MCF 10A (cell line): ENCODE results near the gene WDR5B. TPM values are rescaled to one million over a fixed set of nuclear protein-coding genes. Genes with fewer than 3 reads are reported as not detected.
A peak's percentile ranks its signal among the peaks of the same experiment; 100 is the strongest.

ENCODE experiments used
- BruUV-seq: library from RNA; stranded (reverse); fragments of 400-500 nt; replicated peaks from 2 replicates; lab custom pipeline; 2021; lab: Mats Ljungman, UMichigan
- CTCF ChIA-PET: fragments of 300-600 bp; sonication (Branson Sonifier 250); formaldehyde crosslinking; extraction: SDS; loops from one replicate; lab custom pipeline; 2021; ENCODE audit warnings: antibody characterized with exemption, inconsistent platforms; lab: Yijun Ruan, JAX
- POLR2A ChIA-PET: fragments of 300-600, 350-650 bp; sonication (Branson Sonifier 250); formaldehyde crosslinking; extraction: SDS; loops from one replicate; lab custom pipeline; 2020; ENCODE audit warnings: antibody characterized with exemption, inconsistent platforms; lab: Yijun Ruan, JAX
- DNase-seq: peaks from one replicate; pipeline ENCODE4 v3.0.0-alpha.2; 2018; ENCODE audit not compliant: unreplicated experiment
- H3K27ac Mint-ChIP-seq: one replicate; pipeline ENCODE4 v1.8.0; 2022; ENCODE audit warnings: mild to moderate bottlenecking, low read depth, mixed read lengths; ENCODE audit not compliant: unreplicated experiment
- H3K27me3 Mint-ChIP-seq: one replicate; pipeline ENCODE4 v1.8.0; 2022; ENCODE audit warnings: mixed read lengths; ENCODE audit not compliant: insufficient read depth, unreplicated experiment
- H3K36me3 Mint-ChIP-seq: one replicate; pipeline ENCODE4 v1.8.0; 2022; ENCODE audit warnings: mild to moderate bottlenecking, moderate library complexity, mixed read lengths; ENCODE audit not compliant: insufficient read depth, unreplicated experiment
- H3K4me1 Mint-ChIP-seq: one replicate; pipeline ENCODE4 v1.8.0; 2022; ENCODE audit warnings: mixed read lengths; ENCODE audit not compliant: insufficient read depth, unreplicated experiment
- H3K4me3 Mint-ChIP-seq: one replicate; pipeline ENCODE4 v1.8.0; 2022; ENCODE audit warnings: mild to moderate bottlenecking, moderate library complexity, mixed read lengths; ENCODE audit not compliant: unreplicated experiment
- H3K9me3 Mint-ChIP-seq: one replicate; pipeline ENCODE4 v1.8.0; 2022; ENCODE audit warnings: mixed read lengths; ENCODE audit not compliant: unreplicated experiment
- intact Hi-C: fragments of 100-400 bp; cut with micrococcal nuclease; formaldehyde crosslinking; loops from 2 replicates; pipeline ENCODE4 v1.14.1; 2022
- total RNA-seq: library from RNA; stranded (reverse); gene quantifications from 2 replicates; pipeline ENCODE4 v1.2.3, GENCODE V29; 2022
- TF ChIP-seq, protein P1 (sequence below): fragments of 200-600 bp; IDR thresholded peaks from one replicate; pipeline ENCODE4 v1.8.0; 2022; ENCODE audit warnings: antibody characterized with exemption, mild to moderate bottlenecking; ENCODE audit not compliant: unreplicated experiment

WDR5B gene
- total RNA-seq, 1 experiment from 2014 or later = 10.0 TPM

DNA sequence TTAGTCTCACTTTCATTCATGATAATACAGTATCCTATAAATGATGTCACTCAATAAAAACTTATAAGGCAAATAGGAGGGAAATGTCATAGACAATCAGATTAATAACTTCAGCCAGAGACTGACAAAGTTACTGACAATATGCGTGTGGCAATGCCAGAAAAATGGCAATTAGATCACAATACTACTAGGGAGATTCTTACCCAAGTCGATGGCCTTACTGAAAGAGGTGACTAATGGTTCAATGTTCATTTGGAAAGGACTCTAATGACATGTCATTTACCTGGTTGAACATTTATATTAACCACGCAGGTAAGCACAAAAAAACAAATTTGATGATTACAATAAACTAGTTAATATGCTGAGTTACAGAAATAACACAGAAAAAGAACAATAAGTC lies 45.9 kb upstream of the WDR5B start:
- TF ChIP-seq, protein P1, sequence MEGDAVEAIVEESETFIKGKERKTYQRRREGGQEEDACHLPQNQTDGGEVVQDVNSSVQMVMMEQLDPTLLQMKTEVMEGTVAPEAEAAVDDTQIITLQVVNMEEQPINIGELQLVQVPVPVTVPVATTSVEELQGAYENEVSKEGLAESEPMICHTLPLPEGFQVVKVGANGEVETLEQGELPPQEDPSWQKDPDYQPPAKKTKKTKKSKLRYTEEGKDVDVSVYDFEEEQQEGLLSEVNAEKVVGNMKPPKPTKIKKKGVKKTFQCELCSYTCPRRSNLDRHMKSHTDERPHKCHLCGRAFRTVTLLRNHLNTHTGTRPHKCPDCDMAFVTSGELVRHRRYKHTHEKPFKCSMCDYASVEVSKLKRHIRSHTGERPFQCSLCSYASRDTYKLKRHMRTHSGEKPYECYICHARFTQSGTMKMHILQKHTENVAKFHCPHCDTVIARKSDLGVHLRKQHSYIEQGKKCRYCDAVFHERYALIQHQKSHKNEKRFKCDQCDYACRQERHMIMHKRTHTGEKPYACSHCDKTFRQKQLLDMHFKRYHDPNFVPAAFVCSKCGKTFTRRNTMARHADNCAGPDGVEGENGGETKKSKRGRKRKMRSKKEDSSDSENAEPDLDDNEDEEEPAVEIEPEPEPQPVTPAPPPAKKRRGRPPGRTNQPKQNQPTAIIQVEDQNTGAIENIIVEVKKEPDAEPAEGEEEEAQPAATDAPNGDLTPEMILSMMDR = no peak
- Mint-ChIP-seq H3K9me3 (no peaks in the 10 kb centered on the region), H3K4me3 (no peak overlapping the region), H3K4me1 (peaks cover 7% of the 10 kb centered on the region), H3K36me3 (peaks cover 83% of the 10 kb centered on the region), H3K27ac (no peak overlapping the region), H3K27me3 (no peaks in the 10 kb centered on the region)
- intact Hi-C loops = no loop called here
- ChIA-PET POLR2A (interaction anchor here (1.1 to 2.9 kb wide), 2 partner anchors 53 to 72 kb away, joined by 3 to 7 read pairs; partner anchors contain the start of gene KPNA1), CTCF (interaction anchor here (0.6 to 1.7 kb wide), 2 partner anchors 53 to 218 kb away, joined by 4 to 9 read pairs; partner anchors contain the start of gene KPNA1)
- no peak for DNase-seq
- BruUV-seq = no TSS peak

GRCh38 chr3:122458992-122459391 lies 43.1 kb upstream of the WDR5B start:
- H3K27ac Mint-ChIP-seq = no peak overlapping the region
- DNase-seq = peak; percentile 72
- POLR2A ChIA-PET = interaction anchor here (0.7 to 2.2 kb wide), 4 partner anchors 37 to 221 kb away, joined by 3 to 9 read pairs (median 4); partner anchors contain the start of genes DTX3L, KPNA1, PARP14 and PARP9

DNA sequence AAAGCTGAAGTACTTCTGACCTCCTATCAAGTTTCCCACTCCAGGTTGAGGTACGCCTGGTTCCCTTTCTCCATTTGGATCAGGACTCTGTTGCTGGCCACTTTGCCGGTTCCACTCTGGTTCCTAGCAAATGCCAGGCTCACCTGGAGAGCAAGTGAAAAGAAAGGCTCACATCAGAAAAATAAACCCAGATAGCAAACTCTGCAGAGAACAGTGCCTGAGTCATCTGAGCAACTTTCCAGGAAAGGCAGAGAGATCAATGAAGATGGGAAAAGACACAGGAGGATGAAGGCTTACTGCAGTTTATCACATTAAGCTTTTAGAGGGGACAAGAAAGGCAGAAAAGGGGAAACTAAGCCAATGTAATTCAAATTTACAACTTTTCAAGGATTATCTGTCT lies 41.8 kb upstream of the WDR5B start:
- TF ChIP-seq, protein P1 = no peak
- no peak overlapping the region for H3K4me3 Mint-ChIP-seq
- H3K36me3 Mint-ChIP-seq = peaks cover 86% of the 10 kb centered on the region
- no peak overlapping the region for H3K27ac Mint-ChIP-seq
- no peak for DNase-seq
- ChIA-PET POLR2A (interaction anchor here (1.0 to 1.7 kb wide), 3 partner anchors 25 to 221 kb away, joined by 3 to 4 read pairs (median 3); no protein-coding TSS in a partner anchor), CTCF (interaction anchor here (0.5 to 4.4 kb wide), 22 partner anchors 10 to 299 kb away, joined by 3 to 60 read pairs (median 4); partner anchors contain the start of genes KPNA1 and PARP14)
- BruUV-seq = no TSS peak
- intact Hi-C loops = loop anchor here (2.0 kb wide), 2 partner anchors 57 to 107 kb away; partner anchors contain the start of genes DTX3L, KPNA1 and PARP9
- no peaks in the 10 kb centered on the region for H3K9me3 Mint-ChIP-seq
- peaks cover 7% of the 10 kb centered on the region for H3K4me1 Mint-ChIP-seq
- no peaks in the 10 kb centered on the region for H3K27me3 Mint-ChIP-seq

More at GRCh38 chr3:122458992-122459391, 43.1 kb upstream of the WDR5B start:
- intact Hi-C loops = loop anchor here (1.0 to 2.0 kb wide), 3 partner anchors 56 to 220 kb away; partner anchors contain the start of genes DTX3L, KPNA1 and PARP9
- BruUV-seq = no TSS peak
- Mint-ChIP-seq H3K4me3 (no peak overlapping the region), H3K9me3 (no peaks in the 10 kb centered on the region), H3K36me3 (peaks cover 85% of the 10 kb centered on the region), H3K27me3 (no peaks in the 10 kb centered on the region), H3K4me1 (peaks cover 7% of the 10 kb centered on the region)
- CTCF ChIA-PET = interaction anchor here (0.6 to 4.4 kb wide), 20 partner anchors 13 to 296 kb away, joined by 3 to 60 read pairs (median 4); partner anchors contain the start of gene PARP14
- TF ChIP-seq, protein P1 = peak; percentile 32

DNA sequence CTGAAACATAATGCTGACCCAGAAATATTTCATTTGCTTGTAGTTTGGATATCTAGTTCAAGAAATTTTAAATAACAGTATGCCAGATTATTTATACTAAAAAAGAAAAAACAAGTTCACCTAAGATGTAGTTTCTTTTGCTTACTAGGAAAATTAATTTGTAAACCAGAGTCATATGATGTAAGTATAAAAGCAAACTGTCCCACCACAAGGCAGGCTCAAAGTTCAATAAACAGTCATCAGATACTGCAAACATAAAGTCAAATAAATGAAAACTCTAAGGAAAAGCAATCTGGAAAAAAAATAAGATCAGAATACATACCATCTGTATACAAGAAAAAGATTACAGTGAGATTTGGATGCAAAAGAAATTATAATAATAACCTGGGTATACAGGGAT lies 40.2 kb upstream of the WDR5B start:
- TF ChIP-seq, protein P1 = no peak
- Mint-ChIP-seq H3K4me3 (no peak overlapping the region), H3K4me1 (peaks cover 7% of the 10 kb centered on the region), H3K9me3 (no peaks in the 10 kb centered on the region), H3K27me3 (no peaks in the 10 kb centered on the region), H3K36me3 (peaks cover 88% of the 10 kb centered on the region), H3K27ac (peak overlapping the region; percentile 27)
- POLR2A ChIA-PET = interaction anchor here (0.7 kb wide), 1 partner anchor 1084 kb away, joined by 3 read pairs; no protein-coding TSS in a partner anchor
- no peak for DNase-seq
- intact Hi-C loops = no loop called here
- CTCF ChIA-PET = interaction anchor here (0.6 to 4.4 kb wide), 2 partner anchors 223 to 472 kb away, joined by 3 to 60 read pairs; partner anchors contain the start of gene PARP14
- BruUV-seq = no TSS peak
